ENCODE results near the gene MLH3. TPM values are rescaled to one million over a fixed set of nuclear protein-coding genes. Genes with fewer than 3 reads are reported as not detected.

MLH3 gene
- total RNA-seq, 1 donor from 2014 or later: 18.2 TPM

GRCh38 chr14:75044752-75045151 is 6.5 kb downstream of the MLH3 start:
- Histone ChIP-seq H3K27ac (replicated peaks) (no peak overlapping the region), H3K36me3 (peaks cover 17% of the 10 kb centered on the region), H3K4me1 (peaks cover 43% of the 10 kb centered on the region), H3K4me3 (no peak overlapping the region), H3K9me3 (replicated peaks) (no peaks in the 10 kb centered on the region), H3K27me3 (ENCODE audit: low read depth) (no peaks in the 10 kb centered on the region)
- intact Hi-C loops (cut with micrococcal nuclease): no loop called here
- TF ChIP-seq, protein P1, sequence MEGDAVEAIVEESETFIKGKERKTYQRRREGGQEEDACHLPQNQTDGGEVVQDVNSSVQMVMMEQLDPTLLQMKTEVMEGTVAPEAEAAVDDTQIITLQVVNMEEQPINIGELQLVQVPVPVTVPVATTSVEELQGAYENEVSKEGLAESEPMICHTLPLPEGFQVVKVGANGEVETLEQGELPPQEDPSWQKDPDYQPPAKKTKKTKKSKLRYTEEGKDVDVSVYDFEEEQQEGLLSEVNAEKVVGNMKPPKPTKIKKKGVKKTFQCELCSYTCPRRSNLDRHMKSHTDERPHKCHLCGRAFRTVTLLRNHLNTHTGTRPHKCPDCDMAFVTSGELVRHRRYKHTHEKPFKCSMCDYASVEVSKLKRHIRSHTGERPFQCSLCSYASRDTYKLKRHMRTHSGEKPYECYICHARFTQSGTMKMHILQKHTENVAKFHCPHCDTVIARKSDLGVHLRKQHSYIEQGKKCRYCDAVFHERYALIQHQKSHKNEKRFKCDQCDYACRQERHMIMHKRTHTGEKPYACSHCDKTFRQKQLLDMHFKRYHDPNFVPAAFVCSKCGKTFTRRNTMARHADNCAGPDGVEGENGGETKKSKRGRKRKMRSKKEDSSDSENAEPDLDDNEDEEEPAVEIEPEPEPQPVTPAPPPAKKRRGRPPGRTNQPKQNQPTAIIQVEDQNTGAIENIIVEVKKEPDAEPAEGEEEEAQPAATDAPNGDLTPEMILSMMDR (IDR thresholded peaks at IDR 0.05; ENCODE audit: borderline replicate concordance): no peak
- no peak for DNase-seq

- TF ChIP-seq, protein P1 (IDR thresholded peaks at IDR 0.05; ENCODE audit: borderline replicate concordance): no peak
- Histone ChIP-seq H3K27me3 (ENCODE audit: low read depth) (no peaks in the 10 kb centered on the region), H3K9me3 (replicated peaks) (no peaks in the 10 kb centered on the region), H3K27ac (replicated peaks) (no peak overlapping the region), H3K4me1 (peaks cover 38% of the 10 kb centered on the region), H3K4me3 (no peak overlapping the region), H3K36me3 (peaks cover 19% of the 10 kb centered on the region)
- DNase-seq: no peak
- intact Hi-C loops (cut with micrococcal nuclease): no loop called here
These were observed 6.9 kb downstream of the MLH3 start for GRCh38 chr14:75044322-75044721.

- H3K27me3 ChIP-seq (ENCODE audit: low read depth): no peaks in the 10 kb centered on the region
- peaks cover 42% of the 10 kb centered on the region for H3K36me3 ChIP-seq
- no peaks in the 10 kb centered on the region for H3K9me3 ChIP-seq (replicated peaks)
- no peak for DNase-seq
- TF ChIP-seq, protein P1 (IDR thresholded peaks at IDR 0.05; ENCODE audit: borderline replicate concordance): no peak
- peaks cover 34% of the 10 kb centered on the region for H3K4me1 ChIP-seq
- no peak overlapping the region for H3K4me3 ChIP-seq
- no peak overlapping the region for H3K27ac ChIP-seq (replicated peaks)
- intact Hi-C loops (cut with micrococcal nuclease): no loop called here
These were observed 9.2 kb downstream of the MLH3 start for GRCh38 chr14:75042035-75042434.

GRCh38 chr14:75041613-75042012 is 9.7 kb downstream of the MLH3 start:
- H3K4me1 ChIP-seq: peaks cover 32% of the 10 kb centered on the region
- no peak for DNase-seq
- no peaks in the 10 kb centered on the region for H3K27me3 ChIP-seq (ENCODE audit: low read depth)
- no peak overlapping the region for H3K27ac ChIP-seq (replicated peaks)
- no peak overlapping the region for H3K4me3 ChIP-seq
- intact Hi-C loops (cut with micrococcal nuclease): no loop called here
- H3K36me3 ChIP-seq: peaks cover 46% of the 10 kb centered on the region
- TF ChIP-seq, protein P1 (IDR thresholded peaks at IDR 0.05; ENCODE audit: borderline replicate concordance): no peak
- no peaks in the 10 kb centered on the region for H3K9me3 ChIP-seq (replicated peaks)

- DNase-seq: no peak
- H3K36me3 ChIP-seq: peaks cover 53% of the 10 kb centered on the region
- H3K27me3 ChIP-seq (ENCODE audit: low read depth): no peaks in the 10 kb centered on the region
- intact Hi-C loops (cut with micrococcal nuclease): no loop called here
- no peak overlapping the region for H3K27ac ChIP-seq (replicated peaks)
- no peak overlapping the region for H3K4me3 ChIP-seq
- H3K4me1 ChIP-seq: peaks cover 25% of the 10 kb centered on the region
- no peaks in the 10 kb centered on the region for H3K9me3 ChIP-seq (replicated peaks)
- TF ChIP-seq, protein P1 (IDR thresholded peaks at IDR 0.05; ENCODE audit: borderline replicate concordance): no peak
These were observed 10.3 kb downstream of the MLH3 start for GRCh38 chr14:75040959-75041358.

- no peak overlapping the region for H3K27ac ChIP-seq (replicated peaks)
- H3K4me1 ChIP-seq: peaks cover 21% of the 10 kb centered on the region
- no peak for DNase-seq
- TF ChIP-seq, protein P1 (IDR thresholded peaks at IDR 0.05; ENCODE audit: borderline replicate concordance): no peak
- H3K4me3 ChIP-seq: no peak overlapping the region
- intact Hi-C loops (cut with micrococcal nuclease): no loop called here
- no peaks in the 10 kb centered on the region for H3K27me3 ChIP-seq (ENCODE audit: low read depth)
- H3K9me3 ChIP-seq (replicated peaks): no peaks in the 10 kb centered on the region
- peaks cover 57% of the 10 kb centered on the region for H3K36me3 ChIP-seq
These were observed 10.8 kb downstream of the MLH3 start for GRCh38 chr14:75040507-75040906.
